Activated CD4-positive, alpha-beta T cell treated with anti-CD3 and anti-CD28 coated beads for 36 hours (primary cell): ENCODE results near the gene PDE6D. TPM values are rescaled to one million over a fixed set of nuclear protein-coding genes. Genes with fewer than 3 reads are reported as not detected.
A peak's percentile ranks its signal among the peaks of the same experiment; 100 is the strongest.
"Not testable (repeated sequence)": the region's sequence is repeated elsewhere in the genome, so short reads cannot be mapped to it uniquely, and the experiment has no call there.

Experiments used
- ATAC-seq: fragments of 200-7000 bp; cut with Tn5 transposase; one replicate; pipeline ENCODE4 v1.10.0; 2021; ENCODE audit warnings: mild to moderate bottlenecking, moderate library complexity
- CTCF ChIA-PET: fragments of 350-600 bp; sonication (Branson Sonifier 250); formaldehyde crosslinking; loops from one replicate; lab custom pipeline; 2021; ENCODE audit warnings: antibody characterized with exemption; lab: Charles Lee
- POLR2A ChIA-PET: fragments of 350-600 bp; sonication (Branson Sonifier 250); formaldehyde crosslinking; loops from one replicate; lab custom pipeline; 2021; ENCODE audit warnings: antibody characterized with exemption, inconsistent platforms; lab: Charles Lee
- DNase-seq: peaks from one replicate; pipeline ENCODE4 v3.0.0-alpha.2; 2020
- H3K27ac Mint-ChIP-seq: one replicate; pipeline ENCODE4 v1.8.0; 2021; ENCODE audit warnings: mixed read lengths
- H3K27me3 Mint-ChIP-seq: one replicate; pipeline ENCODE4 v1.8.0; 2021; ENCODE audit warnings: mixed read lengths
- H3K36me3 Mint-ChIP-seq: one replicate; pipeline ENCODE4 v1.8.0; 2021; ENCODE audit warnings: low read depth, mixed read lengths
- H3K4me1 Mint-ChIP-seq: one replicate; pipeline ENCODE4 v1.8.0; 2021; ENCODE audit warnings: mixed read lengths
- H3K4me3 Mint-ChIP-seq: one replicate; pipeline ENCODE4 v1.8.0; 2021; ENCODE audit warnings: mild to moderate bottlenecking, moderate library complexity, mixed read lengths
- H3K9me3 Mint-ChIP-seq: one replicate; pipeline ENCODE4 v1.8.0; 2021; ENCODE audit warnings: low read depth, mixed read lengths
- intact Hi-C, 2 experiments: fragments of 100-400 bp; cut with DNase I in 1 of 2; cut with micrococcal nuclease in 1 of 2; formaldehyde crosslinking; loops; one replicate each; pipeline versions ENCODE4 v1.14.2 to v1.15.1; 2022 to 2024; cut with DNase I, micrococcal nuclease
- total RNA-seq, 2 experiments: library from RNA; stranded (reverse); gene quantifications; one replicate each; pipeline ENCODE4 v1.2.3, GENCODE V29; 2021

The PDE6D gene
- total RNA-seq, 2 experiments from 2014 or later, result 28.0 to 31.1 TPM

- intact Hi-C loops, result no loop called here
- peak; percentile 41 for ATAC-seq
- Mint-ChIP-seq H3K4me1 (peaks cover 25% of the 10 kb centered on the region), H3K27me3 (no peaks in the 10 kb centered on the region), H3K4me3 (no peak overlapping the region), H3K36me3 (peaks cover 9% of the 10 kb centered on the region), H3K27ac (no peak overlapping the region), H3K9me3 (no peaks in the 10 kb centered on the region)
- CTCF ChIA-PET, result interaction anchor here (0.5 to 8.4 kb wide), 8 partner anchors 7 to 573 kb away, joined by 3 to 260 read pairs (median 21); no protein-coding TSS in a partner anchor
- POLR2A ChIA-PET, result interaction anchor here (0.6 to 8.4 kb wide), 4 partner anchors 42 to 104 kb away, joined by 3 to 85 read pairs (median 6); no protein-coding TSS in a partner anchor
- DNase-seq, result peak; percentile 73
Observed at GRCh38 chr2:231717281-231718171, 63.6 kb downstream of the PDE6D start.

- ChIA-PET CTCF (interaction anchor here (0.5 to 8.4 kb wide), 14 partner anchors 8 to 199 kb away, joined by 3 to 260 read pairs (median 6); partner anchors contain the start of gene COPS7B), POLR2A (interaction anchor here (0.6 to 8.4 kb wide), 4 partner anchors 41 to 103 kb away, joined by 3 to 85 read pairs (median 6); no protein-coding TSS in a partner anchor)
- Mint-ChIP-seq H3K27ac (no peak overlapping the region), H3K9me3 (no peaks in the 10 kb centered on the region), H3K4me1 (peaks cover 33% of the 10 kb centered on the region), H3K4me3 (no peak overlapping the region), H3K36me3 (peaks cover 16% of the 10 kb centered on the region), H3K27me3 (no peaks in the 10 kb centered on the region)
- ATAC-seq, result no peak
- no peak for DNase-seq
- intact Hi-C loops, result no loop called here
Observed at GRCh38 chr2:231716666-231717280, 64.3 kb downstream of the PDE6D start.

- POLR2A ChIA-PET, result interaction anchor here (0.7 to 8.4 kb wide), 2 partner anchors 103 to 153 kb away, joined by 3 to 85 read pairs; no protein-coding TSS in a partner anchor
- intact Hi-C loops, result loop anchor here (1.0 to 2.0 kb wide), 7 partner anchors 29 to 201 kb away; no protein-coding TSS in a partner anchor
- ATAC-seq (no peak), DNase-seq (no peak)
- Mint-ChIP-seq H3K4me3 (no peak overlapping the region), H3K27ac (peak overlapping the region; percentile 10), H3K36me3 (peaks cover 23% of the 10 kb centered on the region), H3K27me3 (no peaks in the 10 kb centered on the region), H3K4me1 (peaks cover 37% of the 10 kb centered on the region), H3K9me3 (no peaks in the 10 kb centered on the region)
- CTCF ChIA-PET, result interaction anchor here (0.5 to 8.4 kb wide), 15 partner anchors 9 to 145 kb away, joined by 3 to 260 read pairs (median 6); partner anchors contain the start of gene COPS7B
Observed at GRCh38 chr2:231715988-231716616, 65.0 kb downstream of the PDE6D start.

GRCh38 chr2:231715499-231715837 lies 65.6 kb downstream of the PDE6D start:
- H3K36me3 Mint-ChIP-seq, result peaks cover 28% of the 10 kb centered on the region
- ChIA-PET CTCF (interaction anchor here (0.6 to 8.4 kb wide), 22 partner anchors 9 to 203 kb away, joined by 3 to 260 read pairs (median 6); partner anchors contain the start of gene COPS7B), POLR2A (interaction anchor here (0.6 to 8.4 kb wide), 5 partner anchors 31 to 258 kb away, joined by 3 to 85 read pairs (median 4); no protein-coding TSS in a partner anchor)
- no peak overlapping the region for H3K27ac Mint-ChIP-seq
- H3K27me3 Mint-ChIP-seq, result no peaks in the 10 kb centered on the region
- intact Hi-C loops, result loop anchor here (1.0 to 2.0 kb wide), 7 partner anchors 28 to 201 kb away; no protein-coding TSS in a partner anchor
- no peak for DNase-seq
- ATAC-seq, result no peak
- peaks cover 37% of the 10 kb centered on the region for H3K4me1 Mint-ChIP-seq
- H3K9me3 Mint-ChIP-seq, result no peaks in the 10 kb centered on the region
- no peak overlapping the region for H3K4me3 Mint-ChIP-seq

- H3K27me3 Mint-ChIP-seq, result no peaks in the 10 kb centered on the region
- H3K4me3 Mint-ChIP-seq, result no peak overlapping the region
- no peaks in the 10 kb centered on the region for H3K9me3 Mint-ChIP-seq
- intact Hi-C loops, result loop anchor here (1.0 to 2.0 kb wide), 7 partner anchors 28 to 200 kb away; no protein-coding TSS in a partner anchor
- ChIA-PET CTCF (interaction anchor here (0.6 to 8.4 kb wide), 45 partner anchors 10 to 232 kb away, joined by 3 to 260 read pairs (median 5); partner anchors contain the start of gene COPS7B), POLR2A (interaction anchor here (0.6 to 8.4 kb wide), 13 partner anchors 11 to 257 kb away, joined by 3 to 85 read pairs (median 4); partner anchors contain the start of gene NCL)
- ATAC-seq, result peak; percentile 17
- peak; percentile 90 for DNase-seq
- H3K4me1 Mint-ChIP-seq, result peaks cover 37% of the 10 kb centered on the region
- H3K27ac Mint-ChIP-seq, result peak overlapping the region; percentile 93
- peaks cover 30% of the 10 kb centered on the region for H3K36me3 Mint-ChIP-seq
Observed at GRCh38 chr2:231714639-231715498, 66.2 kb downstream of the PDE6D start.

GRCh38 chr2:231713730-231714638 lies 67.1 kb downstream of the PDE6D start:
- ATAC-seq (peak; percentile 45), DNase-seq (peak; percentile 96)
- peaks cover 36% of the 10 kb centered on the region for H3K36me3 Mint-ChIP-seq
- peak overlapping the region; percentile 93 for H3K27ac Mint-ChIP-seq
- H3K27me3 Mint-ChIP-seq, result no peaks in the 10 kb centered on the region
- no peaks in the 10 kb centered on the region for H3K9me3 Mint-ChIP-seq
- H3K4me1 Mint-ChIP-seq, result peaks cover 37% of the 10 kb centered on the region
- CTCF ChIA-PET, result interaction anchor here (0.6 to 8.4 kb wide), 39 partner anchors 9 to 231 kb away, joined by 3 to 260 read pairs (median 5); partner anchors contain the start of gene COPS7B
- intact Hi-C loops, result loop anchor here (1.0 to 2.0 kb wide), 3 partner anchors 102 to 199 kb away; no protein-coding TSS in a partner anchor
- H3K4me3 Mint-ChIP-seq, result peak overlapping the region; percentile 44
- POLR2A ChIA-PET, result interaction anchor here (0.6 to 8.4 kb wide), 16 partner anchors 10 to 250 kb away, joined by 3 to 85 read pairs (median 4); partner anchors contain the start of gene NCL

GRCh38 chr2:231713406-231713729 lies 67.7 kb downstream of the PDE6D start:
- Mint-ChIP-seq H3K36me3 (peaks cover 39% of the 10 kb centered on the region), H3K4me3 (peak overlapping the region; percentile 44), H3K4me1 (peaks cover 37% of the 10 kb centered on the region), H3K27ac (peak overlapping the region; percentile 93)
- ATAC-seq, H3K9me3 Mint-ChIP-seq, intact Hi-C loops, H3K27me3 Mint-ChIP-seq, DNase-seq: not testable (repeated sequence)
- ChIA-PET POLR2A (interaction anchor here (0.6 to 8.4 kb wide), 11 partner anchors 9 to 250 kb away, joined by 3 to 85 read pairs (median 4); partner anchors contain the start of gene NCL), CTCF (interaction anchor here (1.0 to 8.4 kb wide), 17 partner anchors 8 to 150 kb away, joined by 3 to 260 read pairs (median 9); partner anchors contain the start of gene COPS7B)

- peak; percentile 73 for DNase-seq
- intact Hi-C loops, result loop anchor here in 1 of 2 experiments (1.0 kb wide), 1 partner anchor 248 kb away; the partner anchor contains the start of gene NCL
- peaks cover 34% of the 10 kb centered on the region for H3K4me1 Mint-ChIP-seq
- H3K9me3 Mint-ChIP-seq, H3K27me3 Mint-ChIP-seq, ATAC-seq: not testable (repeated sequence)
- ChIA-PET CTCF (interaction anchor here (1.0 to 8.4 kb wide), 4 partner anchors 9 to 112 kb away, joined by 3 to 260 read pairs (median 84); no protein-coding TSS in a partner anchor), POLR2A (interaction anchor here (0.7 to 8.4 kb wide), 6 partner anchors 35 to 248 kb away, joined by 3 to 85 read pairs (median 4); partner anchors contain the start of gene NCL)
- peak overlapping the region; percentile 93 for H3K4me3 Mint-ChIP-seq
- H3K27ac Mint-ChIP-seq, result peak overlapping the region; percentile 96
- H3K36me3 Mint-ChIP-seq, result peaks cover 40% of the 10 kb centered on the region
Observed at GRCh38 chr2:231712451-231713021, 68.5 kb downstream of the PDE6D start.
